HepG2 (cell line): ENCODE measurements around the gene CDC42EP4. TPM values are rescaled to one million over a fixed set of nuclear protein-coding genes. Genes with fewer than 3 reads are reported as not detected.
A peak's percentile ranks its signal among the peaks of the same experiment; 100 is the strongest.

Experiments used
- ATAC-seq: fragments of 200-7000 bp; cut with Tn5 transposase; 3 replicates; pipeline ENCODE4 v1.9.1; 2020; ENCODE audit warnings: mild to moderate bottlenecking, moderate library complexity
- BruUV-seq: library from RNA; stranded (reverse); fragments of 400-500 nt; replicated peaks from 2 replicates; lab custom pipeline; 2021; lab: Mats Ljungman, UMichigan
- CTCF ChIA-PET: fragments of 300-600 bp; formaldehyde crosslinking; extraction: SDS; loops from one replicate; lab custom pipeline; 2021; ENCODE audit warnings: low total read pairs, inconsistent platforms, low intra/inter-chr PET ratio; lab: Yijun Ruan, JAX
- POLR2A ChIA-PET: fragments of 350-600 bp; sonication (Branson Sonifier 250); formaldehyde crosslinking; loops from one replicate; lab custom pipeline; 2020; ENCODE audit warnings: antibody characterized with exemption, inconsistent platforms; lab: Yijun Ruan, JAX
- DNase-seq: peaks from one replicate; pipeline ENCODE4 v3.0.0-alpha.2; 2015; ENCODE audit warnings: low spot score
- FAIRE-seq: peaks from 3 replicates; lab custom pipeline; 2011; peaks lifted over from hg19 to GRCh38; lab: Jason Lieb, UNC
- H2AFZ ChIP-seq: one replicate; pipeline ENCODE4 v1.6.1; 2011; ENCODE audit warnings: low read length, inconsistent platforms
- H3K27ac ChIP-seq: fragments of 300-600 bp; 3 replicates; pipeline ENCODE4 v1.8.0; 2011; ENCODE audit warnings: mixed run types, mild to moderate bottlenecking, mixed read lengths, low read length, inconsistent platforms; ENCODE audit not compliant: insufficient read depth; ENCODE audit errors: extremely low read length
- H3K27me3 ChIP-seq, 2 experiments: fragments of 200-600 bp in 1 of 2; 2 replicates in 1 of 2; 3 replicates in 1 of 2; pipeline versions ENCODE4 v1.6.0 to v1.8.0; 2011; ENCODE audit warnings: low read length in 2 of 2, mild to moderate bottlenecking in 2 of 2, moderate library complexity in 2 of 2, inconsistent platforms in 1 of 2; ENCODE audit not compliant: insufficient read depth in 2 of 2, control insufficient read depth in 1 of 2
- H3K36me3 ChIP-seq, 2 experiments: fragments of 200-600 bp in 1 of 2; replicated peaks in 1 of 2; 2 replicates in 1 of 2; 3 replicates in 1 of 2; pipeline versions ENCODE4 v1.5.1 to v1.8.0; 2011; ENCODE audit warnings: low read length in 2 of 2, inconsistent platforms in 1 of 2; ENCODE audit not compliant: insufficient read depth in 2 of 2, control insufficient read depth in 1 of 2
- H3K4me1 ChIP-seq: 2 replicates; pipeline ENCODE4 v1.5.1; 2012; ENCODE audit warnings: low read length, inconsistent platforms; ENCODE audit not compliant: insufficient read depth
- H3K4me2 ChIP-seq: 2 replicates; pipeline ENCODE4 v1.6.0; 2011; ENCODE audit warnings: low read depth, low read length, inconsistent platforms
- H3K4me3 ChIP-seq, 3 experiments: fragments of 200-600 bp in 1 of 3; sonication (generic), shearing (Covaris generic) in 1 of 3; replicated peaks in 1 of 3; 2 replicates each; pipeline ENCODE4 v1.5.1; 2011 to 2016; ENCODE audit warnings: low read length in 3 of 3, inconsistent platforms in 2 of 3, low read depth in 2 of 3, mild to moderate bottlenecking in 2 of 3, control low read depth in 1 of 3, mixed read lengths in 1 of 3; ENCODE audit not compliant: insufficient read depth in 1 of 3
- H3K79me2 ChIP-seq: one replicate; pipeline ENCODE4 v1.6.1; 2011; ENCODE audit warnings: low read length, inconsistent platforms; ENCODE audit not compliant: insufficient read depth
- H3K9ac ChIP-seq: 2 replicates; pipeline ENCODE4 v1.6.0; 2011; ENCODE audit warnings: mild to moderate bottlenecking, low read depth, low read length, inconsistent platforms; ENCODE audit not compliant: insufficient read depth
- H3K9me3 ChIP-seq: 2 replicates; pipeline ENCODE4 v1.5.1; 2012; ENCODE audit warnings: mild to moderate bottlenecking, low read length
- H4K20me1 ChIP-seq: 2 replicates; pipeline ENCODE4 v1.6.0; 2011; ENCODE audit warnings: inconsistent platforms, mild to moderate bottlenecking, low read length, moderate library complexity; ENCODE audit not compliant: insufficient read depth
- AGO2 ChIP-seq: fragments of 200-400 bp; formaldehyde crosslinking; optimal IDR thresholded peaks from 2 replicates; pipeline ENCODE3; 2017; ENCODE audit warnings: mild to moderate bottlenecking, low read depth, low read length, moderate library complexity
- MTA1 ChIP-seq: sonication (generic); formaldehyde crosslinking; IDR thresholded peaks from 2 replicates; pipeline ENCODE4 v1.4.0; 2020; ENCODE audit warnings: missing genetic modification reagents, mild to moderate bottlenecking, borderline replicate concordance
- NR2F6 ChIP-seq, 2 experiments: IDR thresholded peaks; 2 replicates each; pipeline ENCODE4 v1.6.1; 2016; ENCODE audit warnings: antibody characterized with exemption in 1 of 2, mild to moderate bottlenecking in 1 of 2
- PBX2 ChIP-seq: IDR thresholded peaks from 2 replicates; pipeline ENCODE4 v1.6.1; 2016; ENCODE audit warnings: control low read depth
- POLR2G ChIP-seq: fragments of 200-400 bp; formaldehyde crosslinking; IDR thresholded peaks from 2 replicates; pipeline ENCODE4 v1.6.1; 2018; ENCODE audit warnings: mild to moderate bottlenecking, low read depth, low read length, moderate library complexity
- SP140L ChIP-seq: sonication (generic); formaldehyde crosslinking; IDR thresholded peaks from 2 replicates; pipeline ENCODE4 v1.4.0; 2020; ENCODE audit warnings: missing genetic modification reagents, borderline replicate concordance
- ZFX ChIP-seq: sonication (generic); formaldehyde crosslinking; IDR thresholded peaks from 2 replicates; pipeline ENCODE4 v1.4.0; 2020; ENCODE audit warnings: mild to moderate bottlenecking, low read depth, missing genetic modification reagents, moderate library complexity
- ZNF280B ChIP-seq: sonication (generic); formaldehyde crosslinking; IDR thresholded peaks from 2 replicates; pipeline ENCODE4 v1.5.0; 2020; ENCODE audit warnings: missing genetic modification reagents, mild to moderate bottlenecking, borderline replicate concordance
- ZNF670 ChIP-seq: sonication (generic); formaldehyde crosslinking; IDR thresholded peaks from 2 replicates; pipeline ENCODE4 v1.8.0; 2022; ENCODE audit warnings: mild to moderate bottlenecking, missing genetic modification reagents, borderline replicate concordance
- WGBS: methylation state at CpG from one replicate; pipeline ENCODE4 v1.1.6; 2017; ENCODE audit warnings: low lambda C conversion rate; 5-methylcytosine and 5-hydroxymethylcytosine counted together
- in situ Hi-C: cut with HindIII; loops from 2 replicates; pipeline ENCODE4 v1.10.0; 2017; ENCODE audit warnings: low pct_unique_long_range_greater_than_20kb; ENCODE audit not compliant: extremely low pct_ligation_motif_present
- intact Hi-C: fragments of 100-400 bp; cut with micrococcal nuclease; formaldehyde crosslinking; loops from one replicate; pipeline ENCODE4 v1.10.0; 2022; ENCODE audit not compliant: unreplicated experiment
- polyA plus RNA-seq, 8 experiments: library from polyadenylated mRNA; depleted of rRNA in 3 of 8; stranded (reverse) in 7 of 8; unstranded in 1 of 8; fragments of >200 nt; fragmentation: Illumina TruSeq in 4 of 8; extraction: Trizol in 4 of 8; gene quantifications; 2 replicates each; pipeline versions ENCODE4 v1.2.1 to v1.2.3, GENCODE V29; 2011 to 2016; ENCODE audit warnings: low read depth in 4 of 8, missing spikeins in 1 of 8, mixed read lengths in 1 of 8; ENCODE audit not compliant: insufficient read depth in 1 of 8
- total RNA-seq, 5 experiments: library from RNA; depleted of rRNA; stranded (reverse); fragments of >200 nt; fragmentation: Illumina TruSeq; extraction: Trizol; gene quantifications; 2 replicates each; pipeline ENCODE4 v1.2.3, GENCODE V29; 2016; ENCODE audit warnings: low read depth in 1 of 5
- TF ChIP-seq, protein P1 (sequence below): IDR thresholded peaks from 2 replicates; pipeline ENCODE4 v1.6.1; 2012; ENCODE audit warnings: inconsistent platforms

The CDC42EP4 gene
- total and polyA plus RNA-seq, 2 of the 13 experiments (the other 11 are each of a cell fraction or from before 2014, with no cell fraction given): 19.0 to 54.0 TPM

DNA sequence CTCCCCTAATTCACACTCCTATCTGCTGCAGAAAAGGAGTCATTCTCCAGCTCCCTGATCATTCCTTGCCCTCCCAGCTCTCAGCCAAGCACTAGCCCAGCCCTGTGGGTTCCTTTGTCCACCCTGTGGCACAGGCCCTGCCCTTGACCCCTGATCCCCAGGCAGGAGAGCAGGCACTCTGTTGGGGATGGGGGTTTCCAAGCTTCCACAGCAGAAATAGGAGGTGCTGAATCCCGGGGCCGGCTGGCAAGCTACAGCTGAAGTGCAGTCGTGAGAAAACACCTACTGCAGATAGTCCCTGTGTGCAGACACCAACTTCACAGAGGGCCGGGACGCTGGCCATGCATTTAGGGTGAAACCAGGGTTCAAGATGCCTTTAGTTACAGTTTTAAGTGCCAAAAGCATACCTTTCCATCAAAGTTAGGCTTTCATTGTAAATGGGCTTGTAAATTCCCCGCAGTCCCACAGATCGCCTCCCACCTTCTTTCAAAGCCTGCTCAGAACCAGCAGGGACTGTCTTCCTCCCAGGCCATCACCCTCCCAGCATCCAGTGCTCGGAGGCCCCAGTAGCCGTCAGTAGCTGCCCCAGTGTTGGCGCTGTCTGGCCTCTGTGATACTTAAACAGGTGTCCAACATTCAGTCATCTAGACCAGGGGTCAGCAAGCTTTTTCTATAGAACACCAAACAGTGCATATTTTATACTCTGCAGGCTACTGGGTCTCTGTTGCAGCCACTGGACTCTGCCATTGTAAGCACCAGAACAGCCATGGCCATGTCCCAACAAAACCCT is 60.8 kb downstream of the CDC42EP4 start:
- Histone ChIP-seq H3K79me2 (no peaks in the 10 kb centered on the region), H3K9ac (no peak overlapping the region), H3K4me2 (no peak overlapping the region), H3K27me3 (no peaks in the 10 kb centered on the region), H3K27ac (no peak overlapping the region), H3K36me3 (peaks cover 6% of the 10 kb centered on the region in 2 experiments; a peak in 3 of 5 replicates), H3K4me1 (peaks cover 14% of the 10 kb centered on the region), H3K9me3 (no peaks in the 10 kb centered on the region), H3K4me3 (no peak overlapping the region), H2AFZ (no peak overlapping the region), H4K20me1 (no peaks in the 10 kb centered on the region)
- ChIA-PET POLR2A (interaction anchor here (0.9 to 1.3 kb wide), 2 partner anchors 57 to 119 kb away, joined by 3 to 5 read pairs; no protein-coding TSS in a partner anchor), CTCF (no interaction called here)
- ATAC-seq: peak; percentile 37
- TF ChIP-seq, protein P1, sequence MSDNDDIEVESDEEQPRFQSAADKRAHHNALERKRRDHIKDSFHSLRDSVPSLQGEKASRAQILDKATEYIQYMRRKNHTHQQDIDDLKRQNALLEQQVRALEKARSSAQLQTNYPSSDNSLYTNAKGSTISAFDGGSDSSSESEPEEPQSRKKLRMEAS: no peak
- TF ChIP-seq ZNF670 (CRISPR knock-in tag): no peak
- TF ChIP-seq POLR2G: 0 out of 2 replicates have a peak, but pooled peaks have one; percentile 9
- no peak for TF ChIP-seq SP140L
- TF ChIP-seq AGO2: peak; percentile 24
- 0 out of 2 replicates have a peak, but pooled peaks have one; percentile 33 for TF ChIP-seq MTA1 (CRISPR knock-in tag)
- TF ChIP-seq NR2F6 (IDR thresholded peaks at IDR 0.05): peak; percentile 29; the same call in 1 of the 2 replicates
- 0 out of 2 replicates have a peak, but pooled peaks have one; percentile 22 for TF ChIP-seq NR2F6 (CRISPR knock-in tag; IDR thresholded peaks at IDR 0.05)
- no peak for TF ChIP-seq PBX2 (CRISPR knock-in tag)
- 0 out of 2 replicates have a peak, but pooled peaks have one; percentile 11 for TF ChIP-seq ZFX
- TF ChIP-seq ZNF280B: peak; percentile 53; the same call in 1 of the 2 replicates
- no peak for DNase-seq
- in situ Hi-C loops (no loop called here), intact Hi-C loops (no loop called here)
- 83% methylated on average over 10 of the region's 10 CpGs for WGBS
- no TSS peak for BruUV-seq
- no peak for FAIRE-seq
